ENCODE data around the gene ANGEL2. TPM values are rescaled to one million over a fixed set of nuclear protein-coding genes. Genes with fewer than 3 reads are reported as not detected.

Gene ANGEL2
- total RNA-seq, 1 donor from 2014 or later: 73.2 TPM

DNA sequence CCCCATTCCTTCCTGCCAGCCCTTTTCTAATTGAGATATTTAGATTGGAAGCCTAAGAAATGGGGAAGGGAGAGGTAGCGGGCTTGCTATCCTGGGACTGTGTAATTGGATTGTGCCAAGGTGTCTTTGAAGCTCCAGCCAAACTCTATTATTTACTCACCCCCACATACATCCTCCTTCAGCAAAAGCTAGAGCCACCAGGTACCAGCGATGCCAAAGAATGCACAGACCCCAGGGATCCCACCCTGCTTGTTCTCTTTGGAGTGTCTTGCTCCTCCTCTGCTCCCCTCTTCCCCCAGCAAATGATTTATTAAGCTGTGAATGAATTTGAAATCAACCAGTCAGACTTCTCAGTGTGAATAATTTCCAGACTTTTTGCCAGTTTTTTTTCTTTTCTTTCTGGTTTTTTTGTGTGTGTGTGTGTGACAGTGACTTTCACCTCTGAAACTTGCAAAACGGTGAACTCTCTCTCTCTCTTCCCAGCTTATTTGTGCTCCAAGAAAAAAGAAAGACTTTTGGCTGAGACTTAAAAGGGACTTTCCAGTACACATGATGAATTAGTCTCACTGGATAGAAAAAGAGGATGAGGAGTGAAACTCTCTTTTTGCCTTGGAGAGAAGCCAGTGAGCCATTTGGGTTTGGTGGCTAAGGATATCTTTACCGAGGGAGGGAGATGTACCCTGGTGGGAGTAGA lies 63.6 kb downstream of the ANGEL2 start:
- DNase-seq (ENCODE audit: low spot score): no peak

- DNase-seq (ENCODE audit: low spot score): no peak
Observed at GRCh38 chr1:212951126-212951946, 64.3 kb downstream of the ANGEL2 start.

DNA sequence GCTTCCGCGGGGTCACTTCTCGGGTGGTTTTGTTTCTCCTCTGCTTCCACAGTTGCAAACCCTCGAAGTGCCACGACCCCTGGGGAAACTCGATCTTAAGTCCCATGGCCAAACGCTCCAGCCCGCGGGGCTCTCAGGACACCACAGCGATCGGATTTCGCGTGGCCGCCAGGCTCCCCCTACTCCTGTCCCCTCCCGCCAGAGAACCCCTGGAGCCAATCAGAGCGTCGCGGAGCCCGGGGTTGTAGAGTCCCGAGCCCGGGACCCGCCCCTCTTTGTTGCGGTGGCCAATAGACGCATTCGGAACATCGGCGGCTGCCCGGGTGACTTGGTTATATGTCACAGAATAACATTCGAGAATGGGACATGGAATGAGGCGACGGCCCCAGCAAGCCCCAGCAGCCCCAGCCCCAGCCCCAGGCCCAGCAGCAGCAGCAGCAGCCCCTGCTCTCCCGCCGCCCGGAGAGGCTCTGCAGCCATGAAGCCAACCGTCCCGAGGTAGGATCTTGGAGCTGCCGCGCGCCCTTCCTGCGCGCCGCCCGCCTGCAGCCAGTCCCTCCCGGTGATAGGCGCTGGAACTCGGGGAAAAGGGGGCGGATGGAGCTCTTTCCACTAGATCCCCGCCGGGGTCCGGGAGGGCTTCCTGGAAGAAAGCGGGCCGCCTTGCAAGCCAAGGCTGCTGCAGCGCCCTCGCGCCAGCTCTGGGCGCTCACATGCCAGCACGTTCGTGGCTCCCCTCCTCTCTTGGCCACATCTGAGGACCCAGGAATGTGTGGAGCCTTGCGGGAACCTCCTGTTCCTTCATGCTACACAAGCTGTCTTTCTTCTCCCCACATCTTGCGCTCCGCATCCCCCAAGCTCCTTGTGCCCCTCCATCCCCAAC lies 65.2 kb downstream of the ANGEL2 start, which contains the start of gene VASH2:
VASH2 (plus strand) TSS at position 299 of the 883 bp plus-strand sequence. CDS start 1,002 bp downstream, outside the sequence.
- DNase-seq (ENCODE audit: low spot score): peak; percentile 93

- no peak for DNase-seq (ENCODE audit: low spot score)
Observed at GRCh38 chr1:212949771-212950170, 65.9 kb downstream of the ANGEL2 start.

- DNase-seq (ENCODE audit: low spot score): no peak
Observed at GRCh38 chr1:212946872-212947271, 68.8 kb downstream of the ANGEL2 start.

- DNase-seq (ENCODE audit: low spot score): no peak
Observed at GRCh38 chr1:212945463-212946160, 70.1 kb downstream of the ANGEL2 start.

- no peak for DNase-seq (ENCODE audit: low spot score)
Observed at GRCh38 chr1:212945056-212945455, 70.6 kb downstream of the ANGEL2 start.

DNA sequence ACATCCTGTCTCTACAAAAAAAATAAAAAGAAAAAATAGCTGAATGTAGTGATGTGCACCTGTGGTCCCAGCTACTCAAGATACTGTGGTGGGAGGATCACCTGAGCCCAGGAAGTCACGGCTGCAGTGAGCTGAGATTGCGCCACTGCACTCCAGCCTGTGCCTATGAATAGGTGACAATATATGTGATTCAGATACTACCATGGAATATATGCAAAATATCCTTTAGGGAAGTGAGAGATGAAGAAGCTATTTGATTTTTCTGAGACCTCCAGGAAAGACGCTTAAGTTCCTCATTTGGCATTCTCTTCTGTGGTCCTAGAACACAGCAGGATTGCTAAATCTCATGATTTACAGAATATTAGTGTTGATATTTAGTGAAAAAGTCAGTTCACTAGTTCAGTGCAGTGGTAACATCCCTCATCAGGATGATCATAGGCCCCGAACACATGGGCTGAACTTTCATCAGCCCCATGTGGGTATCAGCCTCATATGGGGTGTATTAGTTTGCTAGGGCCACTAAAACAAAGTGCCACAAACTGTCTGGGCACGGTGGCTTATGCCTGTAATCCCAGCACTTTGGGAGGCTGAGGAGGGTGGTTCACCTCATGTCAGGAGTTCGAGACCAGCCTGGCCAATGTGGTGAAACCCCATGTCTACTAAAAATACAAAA lies 71.3 kb downstream of the ANGEL2 start:
- DNase-seq (ENCODE audit: low spot score): no peak

- DNase-seq (ENCODE audit: low spot score): no peak
Observed at GRCh38 chr1:212943393-212943710, 72.3 kb downstream of the ANGEL2 start.

GRCh38 chr1:212942679-212943392 lies 72.8 kb downstream of the ANGEL2 start:
- no peak for DNase-seq (ENCODE audit: low spot score)

Other genes starting within 250 kb of the ANGEL2 start
- gene NSL1, start 224.1 kb downstream of the ANGEL2 start, total RNA-seq (ENCODE audit: insufficient read depth, low replicate concordance): 50.3 TPM
- 51.0 TPM for gene TATDN3, start 224.0 kb downstream of the ANGEL2 start, total RNA-seq (ENCODE audit: insufficient read depth, low replicate concordance)
- gene SPATA45, start 168.2 kb downstream of the ANGEL2 start, total RNA-seq (ENCODE audit: insufficient read depth, low replicate concordance): not detected
- gene FLVCR1, start 157.6 kb downstream of the ANGEL2 start, total RNA-seq (ENCODE audit: insufficient read depth, low replicate concordance): 32.3 TPM
- 4.1 TPM for gene VASH2, start 65.3 kb downstream of the ANGEL2 start, total RNA-seq (ENCODE audit: insufficient read depth, low replicate concordance)
- gene RPS6KC1, start 35.4 kb upstream of the ANGEL2 start, total RNA-seq (ENCODE audit: insufficient read depth, low replicate concordance): 45.5 TPM